ENCODE results near the gene ACADVL.
"Not testable (repeated sequence)": the region's sequence is repeated elsewhere in the genome, so short reads cannot be mapped to it uniquely, and the experiment has no call there.

ACADVL gene

GRCh38 chr17:7219812-7220592 lies at the start of gene ACADVL, which contains the start of gene DLG4:
ACADVL (plus strand) TSS chr17:7219938; CDS start chr17:7219985, 47 bp downstream.
DLG4 (minus strand) TSS chr17:7219836.
- no peak for DNase-seq

DNA sequence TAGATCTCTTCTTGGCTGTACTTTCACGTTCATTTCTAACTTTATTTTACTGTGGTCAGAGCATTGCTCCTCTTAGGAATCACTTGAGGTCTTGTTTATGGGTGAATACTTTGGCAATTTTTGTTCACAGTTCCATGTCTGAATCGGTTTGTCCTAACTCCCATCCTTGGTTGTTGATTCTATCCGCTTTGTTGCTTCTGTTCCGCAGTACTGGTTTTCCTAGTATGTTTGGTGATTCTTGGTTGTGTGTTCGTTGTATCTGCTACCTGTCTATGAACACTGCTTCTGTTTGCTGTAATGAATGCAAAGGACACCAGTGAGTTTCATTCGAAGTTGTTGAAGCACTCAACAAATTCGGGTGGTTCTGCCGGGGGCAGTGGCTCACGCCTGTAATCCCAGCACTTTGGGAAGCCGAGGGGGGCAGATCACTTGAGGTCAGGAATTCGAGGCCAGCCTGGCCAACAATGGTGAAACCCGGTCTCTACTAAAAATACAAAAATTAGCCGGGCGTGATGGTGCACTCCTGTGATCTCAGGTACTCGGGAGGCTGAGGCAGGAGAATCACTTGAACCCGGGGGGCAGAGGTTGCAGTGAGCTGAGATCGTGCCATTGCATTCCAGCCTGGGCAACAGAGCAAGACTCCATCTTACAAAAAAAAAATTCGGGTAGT lies 47.1 kb upstream of the ACADVL start:
- not testable (repeated sequence) for DNase-seq

DNA sequence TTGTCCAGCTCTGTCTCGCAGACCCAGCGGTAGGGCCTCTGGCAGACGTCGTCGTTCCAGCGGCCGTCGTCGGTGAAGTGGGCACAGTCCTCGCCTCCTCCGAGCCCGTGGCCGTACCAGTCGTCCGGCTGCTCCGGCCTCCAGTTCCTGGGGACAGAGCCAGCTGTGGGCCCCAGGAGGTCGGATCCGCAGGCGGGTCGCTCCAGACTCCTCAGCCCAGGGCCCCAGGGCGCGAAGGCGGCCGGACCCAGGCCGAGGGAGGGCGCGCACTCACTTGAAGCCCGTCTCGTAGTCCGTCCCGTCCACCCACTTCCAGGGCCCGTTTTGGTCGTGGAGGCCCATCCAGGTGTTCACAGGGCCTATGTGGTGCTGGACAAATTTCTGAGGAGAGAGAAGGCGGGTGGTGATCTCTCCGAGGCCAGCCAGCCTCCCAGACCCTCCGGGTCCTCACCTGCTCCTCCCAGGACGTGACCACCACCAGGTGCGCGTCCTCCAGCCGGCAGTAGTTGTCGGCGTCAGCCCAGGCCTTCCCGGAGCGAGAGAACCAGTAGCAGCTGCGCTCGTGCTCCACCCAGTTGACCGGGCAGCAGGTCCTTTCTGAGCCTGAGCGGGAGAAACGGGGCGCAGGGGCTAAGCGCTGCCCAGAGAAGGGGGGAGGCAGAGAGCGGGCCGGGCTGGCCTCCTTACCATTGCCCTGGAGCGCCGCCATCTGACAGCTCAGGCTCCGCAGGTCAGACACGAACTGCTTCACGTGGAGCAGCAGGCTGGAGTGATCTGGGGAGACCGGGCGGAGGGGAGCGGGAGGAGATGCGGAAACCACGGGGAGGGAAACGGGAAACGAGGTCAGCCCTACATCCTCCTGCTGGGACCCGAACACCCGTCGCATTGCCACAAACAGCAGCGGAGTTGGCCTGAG lies 45.8 kb upstream of the ACADVL start:
- DNase-seq, result no peak

GRCh38 chr17:7174603-7175326 lies 45.0 kb upstream of the ACADVL start:
- no peak for DNase-seq

GRCh38 chr17:7175330-7175733 lies 44.4 kb upstream of the ACADVL start:
- DNase-seq, result no peak

DNA sequence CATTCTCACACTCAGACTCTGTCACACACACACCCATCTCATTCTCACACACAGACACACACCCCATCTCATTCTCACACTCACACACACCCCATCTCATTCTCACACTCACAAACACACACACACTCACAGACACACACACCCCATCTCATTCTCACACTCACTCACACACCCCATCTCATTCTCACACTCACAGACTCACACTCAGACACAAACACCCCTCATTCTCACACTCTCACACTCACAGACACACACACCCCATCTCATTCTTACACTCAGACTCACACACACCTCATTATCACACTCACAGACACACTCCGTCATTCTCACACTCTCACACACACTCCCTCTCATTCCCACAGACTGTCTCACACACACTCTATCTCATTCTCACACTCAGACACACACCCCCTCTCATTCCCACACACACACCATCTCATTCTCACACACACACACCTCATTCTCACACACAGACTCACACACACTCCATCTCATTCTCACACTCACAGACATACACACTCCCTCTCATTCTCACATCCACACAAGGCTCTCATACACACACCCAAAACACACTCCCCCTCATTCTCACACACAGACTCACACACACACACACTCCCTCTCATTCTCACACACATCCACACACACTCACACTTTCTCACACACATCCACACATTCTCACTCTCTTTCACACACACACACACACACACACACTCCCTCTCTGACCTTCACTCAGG lies 43.5 kb upstream of the ACADVL start:
- DNase-seq, result no peak

GRCh38 chr17:7176841-7177190 lies 42.9 kb upstream of the ACADVL start:
- no peak for DNase-seq

DNA sequence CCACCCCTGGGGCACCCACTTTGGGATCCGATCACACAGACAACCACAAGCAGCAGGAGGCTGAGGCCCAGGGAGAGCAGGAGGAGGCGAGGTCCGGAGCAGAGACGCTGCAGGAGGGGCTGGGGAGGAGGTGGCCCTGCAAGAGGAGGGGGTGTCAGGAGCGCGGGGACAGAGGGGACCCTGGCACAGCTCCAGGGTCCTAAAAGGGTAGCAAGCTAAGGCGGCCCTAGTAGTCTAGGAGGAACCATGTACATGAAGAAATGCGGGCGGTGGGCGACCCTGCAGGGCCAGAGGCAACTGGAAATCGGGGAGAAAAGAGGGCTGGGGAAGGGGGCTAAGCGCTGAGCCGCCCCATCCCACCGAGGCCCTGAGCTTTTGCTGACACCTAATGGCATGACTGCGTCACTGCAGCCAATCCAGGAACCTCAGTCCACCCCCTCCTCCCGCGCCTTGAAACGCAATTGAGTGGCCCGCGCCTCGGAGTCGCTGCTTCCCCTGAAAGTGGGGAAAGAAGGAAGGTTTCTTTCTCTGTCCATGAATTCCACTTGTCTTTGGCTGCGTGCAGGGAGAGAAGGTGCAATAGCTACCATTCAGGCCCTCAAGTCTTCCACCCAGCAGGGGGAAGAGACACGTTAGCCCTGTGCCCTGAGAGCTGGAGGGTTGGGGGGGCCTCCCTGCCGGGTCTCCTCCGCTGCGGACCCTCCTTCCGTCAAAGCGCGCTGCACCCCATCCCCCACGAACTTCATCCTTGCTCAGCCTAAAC lies 42.4 kb upstream of the ACADVL start:
- peak; percentile 1 to 2 for DNase-seq

DNA sequence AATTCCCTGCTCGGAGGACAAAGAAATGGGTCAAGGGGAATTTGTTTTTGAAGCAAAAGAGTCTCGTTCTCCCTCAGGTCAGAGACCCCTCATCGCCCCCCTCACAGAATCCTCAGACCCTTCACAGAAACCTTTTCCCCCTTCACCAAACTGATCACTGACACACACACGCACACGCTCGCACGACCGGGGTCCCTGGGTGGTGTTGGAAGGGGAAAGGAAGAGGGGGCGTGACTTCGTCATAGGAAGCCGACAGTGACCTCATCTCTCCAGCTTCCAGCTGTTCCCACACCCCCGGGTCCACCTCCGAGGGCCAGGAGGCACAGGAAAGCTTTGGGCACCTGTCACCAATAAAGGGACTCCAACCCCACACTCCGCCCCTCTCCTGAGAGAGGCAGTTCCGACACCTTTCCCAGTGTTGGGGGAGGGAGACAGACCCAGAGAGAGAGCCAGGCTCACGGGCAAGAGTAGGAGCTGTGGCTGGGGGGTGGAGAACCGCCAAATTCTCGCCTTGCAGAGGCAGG lies 41.7 kb upstream of the ACADVL start:
- DNase-seq, result no peak

DNA sequence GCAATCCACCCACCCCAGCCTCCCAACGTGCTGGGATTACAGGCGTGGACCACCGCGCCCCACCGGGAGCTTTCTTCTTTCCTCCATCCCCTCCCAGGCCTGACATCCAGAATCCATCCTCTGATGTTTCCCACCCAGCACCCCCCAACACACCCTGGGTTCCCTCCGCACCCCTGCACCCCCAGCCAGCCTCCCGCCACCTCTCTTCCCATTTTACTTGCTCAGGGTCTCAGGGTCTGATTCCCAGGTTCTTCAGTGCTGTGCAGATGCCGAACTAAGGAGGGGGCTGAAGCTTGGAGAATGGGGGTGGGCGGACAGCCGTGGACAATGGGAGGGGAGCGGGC lies 40.8 kb upstream of the ACADVL start:
- DNase-seq, result no peak

DNA sequence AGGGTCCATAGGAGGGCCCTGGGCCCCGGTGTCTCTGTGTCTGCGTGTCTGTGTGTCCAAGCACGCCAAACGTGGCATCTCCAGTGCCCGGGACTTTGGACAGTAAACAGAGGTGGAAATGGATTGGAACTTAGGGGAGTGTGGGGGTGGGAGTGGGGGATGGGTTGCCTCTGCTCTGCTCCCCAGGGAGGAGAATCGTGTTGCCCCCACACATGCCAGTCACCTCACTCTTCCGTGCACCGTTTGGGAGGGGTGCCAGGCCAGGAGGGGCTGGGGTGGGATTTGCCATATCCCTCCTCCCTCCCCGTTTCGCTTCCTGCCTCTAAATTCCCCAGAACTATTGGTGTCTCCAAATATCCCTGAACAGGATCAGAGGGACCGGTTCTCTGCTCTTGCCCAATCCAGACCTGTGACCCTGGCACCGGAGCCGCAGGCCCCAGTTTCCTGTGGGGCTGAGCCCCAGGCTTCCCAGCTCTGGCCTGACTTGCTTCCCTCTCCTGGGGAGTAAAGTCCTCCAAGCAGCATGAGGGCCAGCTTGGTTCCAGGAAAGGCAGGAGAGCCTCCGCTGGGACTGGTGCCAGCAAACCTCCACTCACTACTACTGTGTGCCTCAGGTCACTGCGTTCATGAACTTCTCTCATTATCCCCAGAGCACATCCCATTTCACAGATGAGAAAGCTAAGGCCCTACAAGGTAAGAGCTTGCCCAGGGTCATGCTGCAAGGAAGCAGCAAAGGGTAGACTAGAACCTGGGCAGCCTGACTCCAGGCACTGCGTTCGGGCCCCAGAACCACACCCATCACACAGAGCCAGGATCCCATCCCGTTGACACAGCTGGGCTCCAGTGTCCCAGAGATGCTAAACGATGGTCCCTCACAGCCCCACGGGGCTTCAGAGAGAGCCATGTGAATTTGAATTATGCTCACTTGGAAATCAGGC lies 40.2 kb upstream of the ACADVL start, which contains the start of gene ASGR1:
TSS of gene ASGR1 (minus strand) at position 54 of the 938 bp plus-strand sequence. CDS start 807 bp downstream, outside the sequence.
- no peak for DNase-seq

DNA sequence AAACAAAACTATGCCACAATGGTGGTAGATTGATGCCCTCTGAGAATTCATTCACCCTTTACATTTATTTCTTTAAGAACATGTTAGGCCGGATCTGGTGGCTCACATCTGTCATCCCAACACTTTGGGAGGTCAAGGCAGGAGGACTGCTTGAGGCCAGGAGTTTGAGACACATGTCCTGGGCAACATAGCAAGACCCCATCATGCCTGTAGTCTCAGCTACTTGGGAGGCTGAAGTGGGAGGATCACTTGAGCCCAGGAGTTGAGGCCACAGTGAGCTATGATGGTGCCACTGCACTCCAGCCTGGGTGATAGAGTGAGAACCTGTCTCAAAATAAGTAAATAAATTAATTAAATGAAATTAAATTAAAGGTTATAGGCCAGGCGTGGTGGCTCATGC lies 37.6 kb upstream of the ACADVL start:
- DNase-seq, result not testable (repeated sequence)

GRCh38 chr17:7183433-7184090 lies 36.2 kb upstream of the ACADVL start:
- no peak for DNase-seq

GRCh38 chr17:7184091-7184488 lies 35.6 kb upstream of the ACADVL start:
- no peak for DNase-seq

- no peak for DNase-seq
Measured at GRCh38 chr17:7184647-7185046, 35.1 kb upstream of the ACADVL start.

DNA sequence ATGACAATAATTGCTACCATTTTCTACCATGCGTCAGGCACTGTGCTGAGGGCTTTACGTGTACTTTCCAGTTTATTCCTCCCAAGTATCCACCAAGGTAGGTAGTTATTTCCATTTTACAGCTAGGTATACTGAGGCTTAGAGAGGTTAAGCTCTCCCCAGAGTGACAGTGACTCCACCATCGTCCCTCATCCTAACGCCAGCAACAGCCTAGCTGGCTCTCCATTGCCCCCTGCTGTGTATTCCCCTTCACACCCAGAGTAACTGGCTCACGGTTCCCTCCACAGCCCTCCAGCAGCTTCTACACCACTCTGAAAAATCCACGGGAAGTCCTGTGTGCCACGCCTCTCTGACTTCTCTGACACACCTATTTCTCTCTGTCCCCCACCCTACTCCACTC lies 33.5 kb upstream of the ACADVL start:
- DNase-seq, result no peak

GRCh38 chr17:7190276-7190917 lies 29.3 kb upstream of the ACADVL start:
- no peak for DNase-seq

GRCh38 chr17:7191069-7191468 lies 28.7 kb upstream of the ACADVL start:
- DNase-seq, result no peak
